Measurements from ENCODE around the gene MCRIP2.
A peak's percentile ranks its signal among the peaks of the same experiment; 100 is the strongest.

The MCRIP2 gene

GRCh38 chr16:633336-634050, 8.1 kb upstream of the MCRIP2 start:
- Histone ChIP-seq H3K4me3 (ENCODE audit: low read depth, low read length, poor library complexity, severe bottlenecking) (no peak overlapping the region), H3K9ac (ENCODE audit: low read length) (no peak overlapping the region), H3K4me2 (ENCODE audit: low read length) (no peak overlapping the region), H2AFZ (ENCODE audit: low read length) (no peak overlapping the region), H3F3A (ENCODE audit: insufficient read depth, low read length) (no peaks in the 10 kb centered on the region), H4K20me1 (ENCODE audit: insufficient read depth, low read length) (no peaks in the 10 kb centered on the region), H3K27me3 (ENCODE audit: insufficient read depth, low read length) (no peaks in the 10 kb centered on the region; the same call in 1 of the 2 replicates), H3K36me3 (ENCODE audit: insufficient read depth, low read length) (no peaks in the 10 kb centered on the region), H3K79me2 (ENCODE audit: insufficient read depth, low read length) (no peaks in the 10 kb centered on the region), H3K9me2 (ENCODE audit: low read depth, low read length) (no peaks in the 10 kb centered on the region), H3K9me3 (ENCODE audit: low read length) (no peaks in the 10 kb centered on the region), H3K27ac (ENCODE audit: low read depth, low read length, poor library complexity, severe bottlenecking) (no peak overlapping the region), H3K4me1 (ENCODE audit: insufficient read depth, low read length, severe bottlenecking) (peaks cover 12% of the 10 kb centered on the region)
- TF ChIP-seq EZH2 (IDR thresholded peaks at IDR 0.05; ENCODE audit: borderline replicate concordance, low read length) (no peak), CTCF (IDR thresholded peaks at IDR 0.05; ENCODE audit: low read length) (no peak)

GRCh38 chr16:634051-634670, 7.5 kb upstream of the MCRIP2 start:
- Histone ChIP-seq H3K27ac (ENCODE audit: low read depth, low read length, poor library complexity, severe bottlenecking) (no peak overlapping the region), H3K9me2 (ENCODE audit: low read depth, low read length) (no peaks in the 10 kb centered on the region), H4K20me1 (ENCODE audit: insufficient read depth, low read length) (no peaks in the 10 kb centered on the region), H3K36me3 (ENCODE audit: insufficient read depth, low read length) (no peaks in the 10 kb centered on the region), H3K4me1 (ENCODE audit: insufficient read depth, low read length, severe bottlenecking) (peaks cover 19% of the 10 kb centered on the region), H3K27me3 (ENCODE audit: insufficient read depth, low read length) (no peaks in the 10 kb centered on the region; the same call in 1 of the 2 replicates), H3K4me3 (ENCODE audit: low read depth, low read length, poor library complexity, severe bottlenecking) (no peak overlapping the region), H3K4me2 (ENCODE audit: low read length) (no peak overlapping the region), H3K9ac (ENCODE audit: low read length) (no peak overlapping the region), H3F3A (ENCODE audit: insufficient read depth, low read length) (no peaks in the 10 kb centered on the region), H3K9me3 (ENCODE audit: low read length) (no peaks in the 10 kb centered on the region), H3K79me2 (ENCODE audit: insufficient read depth, low read length) (no peaks in the 10 kb centered on the region), H2AFZ (ENCODE audit: low read length) (no peak overlapping the region)
- TF ChIP-seq EZH2 (IDR thresholded peaks at IDR 0.05; ENCODE audit: borderline replicate concordance, low read length) = no peak
- TF ChIP-seq CTCF (IDR thresholded peaks at IDR 0.05; ENCODE audit: low read length) = no peak

- Histone ChIP-seq H3K4me1 (ENCODE audit: insufficient read depth, low read length, severe bottlenecking) (peaks cover 22% of the 10 kb centered on the region), H2AFZ (ENCODE audit: low read length) (no peak overlapping the region), H3K4me2 (ENCODE audit: low read length) (peak overlapping the region; percentile 84), H3K79me2 (ENCODE audit: insufficient read depth, low read length) (no peaks in the 10 kb centered on the region), H4K20me1 (ENCODE audit: insufficient read depth, low read length) (no peaks in the 10 kb centered on the region), H3K36me3 (ENCODE audit: insufficient read depth, low read length) (no peaks in the 10 kb centered on the region), H3K9me3 (ENCODE audit: low read length) (no peaks in the 10 kb centered on the region), H3K9ac (ENCODE audit: low read length) (peak overlapping the region; percentile 78; the same call in 1 of the 2 replicates), H3K27ac (ENCODE audit: low read depth, low read length, poor library complexity, severe bottlenecking) (no peak overlapping the region), H3K4me3 (ENCODE audit: low read depth, low read length, poor library complexity, severe bottlenecking) (peak overlapping the region; percentile 78), H3K27me3 (ENCODE audit: insufficient read depth, low read length) (no peaks in the 10 kb centered on the region; the same call in 1 of the 2 replicates), H3K9me2 (ENCODE audit: low read depth, low read length) (no peaks in the 10 kb centered on the region), H3F3A (ENCODE audit: insufficient read depth, low read length) (no peaks in the 10 kb centered on the region)
- TF ChIP-seq CTCF (IDR thresholded peaks at IDR 0.05; ENCODE audit: low read length) (no peak), EZH2 (IDR thresholded peaks at IDR 0.05; ENCODE audit: borderline replicate concordance, low read length) (no peak)
These were observed 6.6 kb upstream of the MCRIP2 start for GRCh38 chr16:634996-635395.
